Stimulated activated CD8-positive, alpha-beta memory T cell treated with anti-CD3 and anti-CD28 coated beads, Interleukin-15, amount 100 ng/mL, for 1 hour (primary cell): ENCODE measurements around the gene CELSR3.

Experiments
- DNase-seq: peaks from one replicate; pipeline ENCODE4 v3.0.0-alpha.2; 2020; ENCODE audit warnings: low read depth

CELSR3 gene

GRCh38 chr3:48633256-48633655 lies 29.4 kb downstream of the CELSR3 start:
- no peak for DNase-seq

DNA sequence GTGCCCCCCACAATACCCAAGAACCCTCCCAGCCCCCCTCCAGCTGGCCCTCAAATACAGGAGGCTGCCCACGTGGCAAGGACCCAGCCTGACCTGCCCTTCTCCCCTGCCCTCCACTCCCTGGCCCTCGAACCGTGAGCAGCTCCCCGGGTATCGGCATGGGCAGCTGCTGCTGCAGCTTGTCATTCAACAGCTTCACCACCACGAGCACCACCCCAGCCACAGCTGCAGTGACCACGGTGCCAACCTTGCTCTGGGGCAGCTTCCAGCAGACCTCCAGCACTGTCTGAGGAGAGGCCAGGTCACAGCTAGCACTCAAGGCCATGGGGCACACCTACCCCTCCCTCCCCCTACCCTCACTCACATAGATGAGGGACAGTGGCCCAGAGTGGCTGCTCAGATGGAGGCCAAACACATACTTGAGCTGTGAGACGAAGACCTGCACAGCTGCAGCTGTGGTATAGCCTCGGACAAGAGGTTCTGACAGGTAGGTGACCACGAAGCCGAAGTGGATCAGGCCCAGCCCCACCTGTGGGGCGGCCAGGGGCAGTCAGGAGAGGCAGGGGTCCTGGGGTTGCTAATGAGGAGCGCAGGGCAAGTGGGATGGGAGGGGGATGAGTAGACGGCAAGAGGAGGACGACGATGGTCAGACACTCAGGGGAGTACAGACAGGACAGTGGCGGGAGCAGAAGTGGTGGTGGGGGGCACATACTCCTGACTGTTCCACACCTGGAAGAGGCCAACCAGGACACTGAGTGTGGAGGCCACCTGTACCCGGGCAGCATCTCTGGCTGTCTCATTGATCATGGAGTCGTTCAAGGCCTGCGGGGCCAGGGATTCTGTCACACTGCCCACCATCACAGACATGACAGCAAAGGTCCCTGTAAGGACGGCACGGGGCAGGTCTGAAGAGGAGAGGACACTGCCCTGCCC lies 30.9 kb downstream of the CELSR3 start:
- DNase-seq = no peak

DNA sequence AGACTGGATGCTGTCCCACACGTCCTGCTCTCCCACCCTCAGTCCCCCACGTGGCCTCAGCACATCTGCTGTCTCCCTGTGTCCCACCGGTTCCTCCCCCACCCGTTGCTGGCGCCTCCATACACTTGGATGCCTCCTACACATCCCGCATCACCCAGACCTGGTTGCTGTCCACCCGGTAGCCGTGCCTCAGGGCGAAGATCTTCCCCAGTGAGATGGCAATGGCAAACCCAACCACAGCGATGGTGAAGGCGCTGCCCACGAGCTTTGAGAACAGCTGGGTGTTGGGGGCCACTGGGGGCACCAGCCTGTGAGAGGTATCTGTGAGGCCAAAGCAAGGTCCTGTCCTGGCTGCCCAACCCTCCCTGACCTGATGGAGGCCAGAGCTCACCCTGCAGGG lies 31.9 kb downstream of the CELSR3 start:
- DNase-seq = no peak

GRCh38 chr3:48630407-48630806 lies 32.3 kb downstream of the CELSR3 start:
- no peak for DNase-seq

DNA sequence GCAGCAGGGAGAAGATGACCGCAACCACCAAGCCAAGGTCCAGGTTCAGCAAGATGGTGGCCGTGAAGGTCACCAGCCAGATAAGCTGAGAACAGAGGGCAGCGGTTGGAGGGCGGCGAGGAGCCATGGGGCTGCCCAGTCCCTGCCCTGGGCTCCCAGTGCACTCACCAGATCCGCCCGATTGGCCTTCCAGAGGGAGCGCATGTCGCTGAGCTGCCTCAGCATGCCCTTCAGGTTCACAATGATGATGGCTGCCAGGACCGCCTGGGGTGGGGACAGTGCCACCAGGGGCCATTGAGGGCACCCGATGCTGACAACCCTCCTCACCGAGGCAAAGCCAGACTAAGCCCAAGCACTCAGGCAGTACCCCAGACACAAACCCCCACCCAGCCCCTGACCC lies 32.8 kb downstream of the CELSR3 start:
- no peak for DNase-seq

- DNase-seq = no peak
Observed at GRCh38 chr3:48628277-48629017, 34.2 kb downstream of the CELSR3 start.

DNA sequence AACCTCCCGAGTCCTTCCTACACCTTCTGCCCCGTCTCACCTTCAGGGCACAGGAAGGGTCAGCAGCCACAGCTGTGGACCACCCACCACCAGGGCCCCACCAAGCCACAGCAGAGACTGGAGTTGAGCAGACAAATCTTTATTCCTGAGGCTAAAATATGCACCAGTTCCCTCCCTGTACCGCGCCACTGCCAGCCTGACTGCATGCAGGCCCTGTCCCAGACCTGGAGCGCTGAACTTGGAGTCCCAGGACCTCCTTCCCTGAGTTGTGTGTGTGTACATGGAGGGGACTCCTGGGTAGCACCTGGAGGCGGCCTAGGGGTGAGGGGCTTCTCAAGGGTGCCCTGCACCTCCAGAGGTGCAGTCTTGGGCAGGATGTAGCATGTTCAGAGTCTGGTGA lies 37.1 kb downstream of the CELSR3 start:
- no peak for DNase-seq

- DNase-seq = no peak
Observed at GRCh38 chr3:48624767-48625166, 37.9 kb downstream of the CELSR3 start.

DNA sequence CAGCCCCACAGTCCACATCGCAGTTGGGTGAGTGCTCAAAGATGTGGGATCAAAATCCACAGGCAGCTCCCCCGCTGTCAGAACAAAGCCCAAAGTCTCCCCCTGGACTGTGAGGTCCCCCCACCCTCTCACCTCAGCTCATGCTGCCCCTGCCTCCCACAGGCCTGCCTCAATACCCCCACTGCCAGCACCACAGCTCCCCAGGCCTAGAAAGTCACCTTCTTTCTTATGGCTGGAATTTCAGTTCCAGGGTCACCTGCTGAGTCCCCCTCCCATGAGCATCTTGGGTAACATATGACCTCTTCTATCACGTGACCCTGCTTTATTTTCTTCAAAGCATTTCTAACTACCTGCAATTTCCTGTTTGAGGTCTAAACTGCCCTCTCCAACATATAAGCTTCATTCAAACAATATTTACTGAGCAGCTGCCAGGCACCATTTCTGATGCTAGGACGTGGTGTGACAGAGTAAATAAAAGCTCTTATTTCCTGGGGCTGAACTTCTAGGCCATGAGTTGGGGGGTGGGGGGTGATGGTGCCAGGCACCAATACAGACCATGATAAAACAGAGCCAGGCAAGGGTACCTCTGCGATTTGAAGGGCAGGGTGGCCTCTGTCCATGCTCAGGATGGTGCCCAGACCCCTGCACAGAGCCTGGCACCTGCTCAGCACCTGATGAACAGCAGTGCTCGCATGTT lies 38.7 kb downstream of the CELSR3 start:
- no peak for DNase-seq

DNA sequence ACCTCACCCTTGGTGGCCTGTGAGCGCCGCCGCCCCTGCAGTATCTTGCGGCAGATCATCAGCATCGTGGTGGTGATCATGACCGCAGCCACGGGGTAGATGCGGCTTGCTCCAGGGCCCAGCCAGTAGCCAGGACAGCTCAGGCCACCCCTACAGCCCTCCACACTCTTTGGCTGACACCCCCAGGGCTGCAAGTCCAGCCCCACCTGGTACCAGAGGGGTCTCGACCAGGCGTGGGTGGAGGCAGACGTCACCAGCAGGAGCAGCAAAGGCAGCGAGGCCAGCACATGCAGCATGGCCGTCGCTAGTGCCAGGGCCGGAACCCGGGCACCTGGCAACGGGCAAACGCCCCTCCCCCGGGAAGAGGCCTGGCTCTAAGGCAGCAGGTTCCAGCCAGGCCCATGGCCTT lies 41.2 kb downstream of the CELSR3 start, which contains the start of gene TMEM89:
Gene TMEM89, minus strand, starts transcription at position 309 of the 409 bp plus-strand sequence. Its CDS starts 13 bp downstream, at position 296.
- DNase-seq = no peak

GRCh38 chr3:48619541-48620524 lies 42.9 kb downstream of the CELSR3 start:
- DNase-seq = no peak

- no peak for DNase-seq
Observed at GRCh38 chr3:48617559-48617958, 45.1 kb downstream of the CELSR3 start.

DNA sequence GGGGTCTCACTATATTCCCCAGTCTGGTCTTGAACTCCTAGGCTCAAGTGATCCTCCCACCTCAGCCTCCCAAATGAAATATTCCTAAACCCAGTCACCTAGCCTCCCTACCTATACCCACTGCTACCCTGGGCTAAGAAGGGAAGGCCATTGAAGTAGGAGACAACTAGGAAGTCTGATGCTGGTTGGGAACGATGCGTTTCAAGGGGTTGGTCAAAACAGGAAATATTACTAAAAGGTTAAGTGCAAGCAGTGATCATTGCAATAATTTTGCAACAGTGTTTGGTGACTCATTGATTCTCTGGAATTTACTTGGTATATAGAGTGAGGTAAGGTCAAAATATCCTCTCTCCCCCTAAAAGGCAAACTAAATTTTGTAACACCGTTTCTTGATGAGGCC lies 48.6 kb downstream of the CELSR3 start:
- DNase-seq = no peak

GRCh38 chr3:48612309-48612708 lies 50.4 kb downstream of the CELSR3 start:
- no peak for DNase-seq

GRCh38 chr3:48609088-48610005 lies 53.3 kb downstream of the CELSR3 start, which contains the start of gene UQCRC1:
Gene UQCRC1, minus strand, starts transcription at chr3:48609646. Its CDS starts 26 bp downstream, at chr3:48609620.
- DNase-seq = peak; percentile 77

- DNase-seq = no peak
Observed at GRCh38 chr3:48607519-48607918, 55.2 kb downstream of the CELSR3 start.

DNA sequence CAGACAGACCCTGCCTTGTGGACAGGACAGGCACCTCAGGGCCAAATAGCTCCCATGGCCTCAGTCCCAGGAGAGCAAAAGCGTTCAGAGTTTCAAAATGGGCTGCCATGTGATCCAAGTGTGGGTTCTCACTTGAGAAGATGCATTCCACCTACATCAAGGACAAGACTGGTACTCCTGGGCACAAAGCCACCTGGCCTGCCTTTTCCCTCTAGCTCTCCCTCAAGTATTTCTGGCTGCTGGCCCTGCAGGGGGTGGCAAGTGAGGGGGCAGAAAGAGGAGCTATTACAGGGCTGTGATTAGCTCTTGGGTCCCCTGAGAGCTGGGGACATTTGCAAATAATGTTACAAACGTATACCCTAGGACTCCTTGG lies 61.1 kb downstream of the CELSR3 start:
- no peak for DNase-seq

GRCh38 chr3:48600711-48601621 lies 61.7 kb downstream of the CELSR3 start:
- DNase-seq = no peak
